Body of pancreas (tissue), 4 donors: ENCODE measurements around the gene ADGRB2. TPM values are rescaled to one million over a fixed set of nuclear protein-coding genes. Genes with fewer than 3 reads are reported as not detected.

ENCODE experiments used
- ATAC-seq: fragments of 150-250 bp; one replicate; pipeline ENCODE4 v1.9.1; 2016
- DNase-seq, 4 donors: peaks; one replicate each; pipeline ENCODE4 v3.0.0-alpha.2; 2019
- H3K27ac ChIP-seq, 4 donors: fragments of 200-600 bp; sonication (generic); 1 replicate in 3 of 4; 2 replicates in 1 of 4; pipeline versions ENCODE4 v1.5.1 to v1.6.1; 2016 to 2019; ENCODE audit warnings: mild to moderate bottlenecking in 1 of 4, mixed read lengths in 1 of 4, moderate library complexity in 1 of 4
- H3K27me3 ChIP-seq, 2 donors: fragments of 200-600 bp; sonication (generic); one replicate each; pipeline ENCODE4 v1.6.0; 2016; ENCODE audit warnings: mild to moderate bottlenecking in 1 of 2
- H3K36me3 ChIP-seq, 2 donors: fragments of 200-600 bp; sonication (generic); replicated peaks in 1 of 2; 2 replicates each; pipeline ENCODE4 v1.5.1; 2016; ENCODE audit warnings: low read depth in 2 of 2; ENCODE audit not compliant: insufficient read depth in 1 of 2
- H3K4me1 ChIP-seq: fragments of 200-600 bp; sonication (generic); one replicate; pipeline ENCODE4 v1.6.0; 2016
- H3K4me3 ChIP-seq, 2 donors: fragments of 200-600 bp; sonication (generic); 1 replicate in 1 of 2; 2 replicates in 1 of 2; pipeline ENCODE4 v1.5.1; 2016 to 2019
- H3K9me3 ChIP-seq, 3 donors: fragments of 200-600 bp; sonication (generic); 1 replicate in 2 of 3; 2 replicates in 1 of 3; pipeline ENCODE4 v1.5.1; 2016
- CTCF ChIP-seq, 7 experiments: fragments of 450-650 bp in 4 of 7; fragments of 200-600 bp in 3 of 7; sonication (generic) in 3 of 7; IDR thresholded peaks; one replicate each; pipeline ENCODE4 v1.5.1; 2016 to 2019; ENCODE audit warnings: antibody characterized with exemption in 7 of 7
- POLR2A ChIP-seq, 3 donors: fragments of 450-650 bp; IDR thresholded peaks; one replicate each; pipeline ENCODE4 v1.6.1; 2016; ENCODE audit warnings: antibody characterized with exemption in 3 of 3, mild to moderate bottlenecking in 2 of 3
- WGBS, 2 donors: methylation state at CpG; one replicate each; pipeline ENCODE4 v1.1.5; 2017; 5-methylcytosine and 5-hydroxymethylcytosine counted together
- intact Hi-C: fragments of 100-400 bp; cut with DNase I; formaldehyde crosslinking; loops from one replicate; pipeline ENCODE4 v1.15.1; 2023
- total RNA-seq, 2 donors: library from RNA; depleted of rRNA; stranded (reverse); fragments of >200 nt; gene quantifications; one replicate each; pipeline ENCODE4 v1.1.0, GENCODE V29; 2016

ADGRB2 gene
- total RNA-seq, 2 donors from 2014 or later: 0.26 to 3.0 TPM

GRCh38 chr1:31739346-31739745, 24.8 kb downstream of the ADGRB2 start:
- H3K27me3 ChIP-seq: no peaks in the 10 kb centered on the region
- H3K4me3 ChIP-seq: no peak overlapping the region
- WGBS, 2 donors: 62 to 68% methylated on average over 8 to 12 of the region's 12 CpGs
- H3K9me3 ChIP-seq: no peaks in the 10 kb centered on the region
- no peaks in the 10 kb centered on the region for H3K4me1 ChIP-seq
- no peak for TF ChIP-seq CTCF (IDR thresholded peaks at IDR 0.05)
- no peak for TF ChIP-seq POLR2A (IDR thresholded peaks at IDR 0.05)
- no peak for ATAC-seq
- intact Hi-C loops: no loop called here
- no peak overlapping the region for H3K27ac ChIP-seq
- no peaks in the 10 kb centered on the region for H3K36me3 ChIP-seq
- no peak for DNase-seq

- Histone ChIP-seq H3K4me3 (no peak overlapping the region), H3K27ac (no peak overlapping the region), H3K9me3 (no peaks in the 10 kb centered on the region), H3K36me3 (no peaks in the 10 kb centered on the region), H3K27me3 (no peaks in the 10 kb centered on the region), H3K4me1 (no peaks in the 10 kb centered on the region)
- TF ChIP-seq CTCF (IDR thresholded peaks at IDR 0.05) (no peak), POLR2A (IDR thresholded peaks at IDR 0.05) (no peak)
- WGBS, 2 donors: 56 to 93% methylated on average over 3 to 18 of the region's 18 CpGs
- DNase-seq: peak; percentile 26 to 66 (median 58)
- intact Hi-C loops: no loop called here
- peak; percentile 58 for ATAC-seq
Measured at GRCh38 chr1:31736675-31737074, 27.5 kb downstream of the ADGRB2 start.

- Histone ChIP-seq H3K4me3 (no peak overlapping the region), H3K36me3 (no peaks in the 10 kb centered on the region), H3K27me3 (no peaks in the 10 kb centered on the region), H3K4me1 (no peaks in the 10 kb centered on the region), H3K9me3 (no peaks in the 10 kb centered on the region), H3K27ac (no peak overlapping the region)
- DNase-seq: no peak
- intact Hi-C loops: no loop called here
- WGBS, 2 donors: 83 to 91% methylated on average over 10 of the region's 10 CpGs
- ATAC-seq: no peak
- no peak for TF ChIP-seq CTCF (IDR thresholded peaks at IDR 0.05)
Measured at GRCh38 chr1:31735571-31735970, 28.6 kb downstream of the ADGRB2 start.

GRCh38 chr1:31734582-31735107, 29.5 kb downstream of the ADGRB2 start:
- Histone ChIP-seq H3K4me1 (no peaks in the 10 kb centered on the region), H3K9me3 (no peaks in the 10 kb centered on the region), H3K4me3 (no peak overlapping the region), H3K27ac (no peak overlapping the region), H3K27me3 (no peaks in the 10 kb centered on the region), H3K36me3 (no peaks in the 10 kb centered on the region)
- ATAC-seq: no peak
- WGBS, 2 donors: 78 to 85% methylated on average over 7 of the region's 7 CpGs
- TF ChIP-seq POLR2A (IDR thresholded peaks at IDR 0.05) (no peak), CTCF (IDR thresholded peaks at IDR 0.05) (no peak)
- no peak for DNase-seq
- intact Hi-C loops: no loop called here
